DMS 273 treated with DMSO at 0.1 percent for 48 hours (cell line): ENCODE results near the gene SLC9A3.
"Not testable (repeated sequence)": the region's sequence is repeated elsewhere in the genome, so short reads cannot be mapped to it uniquely, and the experiment has no call there.

Source experiments
- DNase-seq: peaks from one replicate; lab custom pipeline; 2025; lab: John Stamatoyannopoulos, UW

The SLC9A3 gene

DNA sequence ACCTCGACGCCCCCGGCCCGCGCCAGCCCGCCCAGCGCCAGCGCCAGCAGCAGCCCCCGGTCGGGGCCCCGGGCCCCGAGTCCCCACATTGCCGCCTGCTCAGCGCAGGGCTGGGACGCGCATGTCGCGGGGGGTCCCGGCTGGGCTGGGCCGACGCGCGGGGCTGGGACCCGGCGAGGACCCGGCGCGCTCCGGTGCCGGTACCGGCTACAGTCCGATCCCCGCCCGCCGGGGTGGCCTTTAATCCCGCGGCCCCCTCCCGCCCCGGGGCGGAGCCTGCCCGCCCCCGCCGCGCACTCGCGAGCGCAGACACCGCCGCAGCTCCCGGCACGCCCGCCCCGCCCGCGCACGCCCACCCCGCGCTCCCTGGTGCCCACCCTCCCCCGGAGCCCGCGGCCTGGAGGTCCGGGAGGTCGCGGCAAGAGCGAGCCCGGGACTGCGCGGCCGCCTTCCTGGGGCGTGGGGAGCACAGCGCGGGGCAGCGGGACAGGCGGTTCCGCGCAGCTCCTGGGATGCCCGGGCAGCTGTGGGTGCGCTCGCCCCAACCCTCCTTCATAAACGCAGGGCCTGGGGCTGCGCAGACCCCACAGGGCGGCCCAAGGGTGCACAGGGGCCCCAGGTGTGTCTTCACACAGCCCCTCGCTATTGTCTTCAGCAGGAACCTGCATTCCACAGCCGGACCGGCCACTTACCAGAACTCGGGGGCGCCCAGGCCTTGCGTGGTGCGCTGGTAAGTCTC is at the start of gene SLC9A3:
Gene SLC9A3 (minus strand): TSS at position 216 of the 739 bp plus-strand sequence.
- no peak for DNase-seq

- no peak for DNase-seq
Measured at GRCh38 chr5:573976-574375, 49.7 kb upstream of the SLC9A3 start.

GRCh38 chr5:573206-573605 is 49.0 kb upstream of the SLC9A3 start:
- DNase-seq, result no peak

DNA sequence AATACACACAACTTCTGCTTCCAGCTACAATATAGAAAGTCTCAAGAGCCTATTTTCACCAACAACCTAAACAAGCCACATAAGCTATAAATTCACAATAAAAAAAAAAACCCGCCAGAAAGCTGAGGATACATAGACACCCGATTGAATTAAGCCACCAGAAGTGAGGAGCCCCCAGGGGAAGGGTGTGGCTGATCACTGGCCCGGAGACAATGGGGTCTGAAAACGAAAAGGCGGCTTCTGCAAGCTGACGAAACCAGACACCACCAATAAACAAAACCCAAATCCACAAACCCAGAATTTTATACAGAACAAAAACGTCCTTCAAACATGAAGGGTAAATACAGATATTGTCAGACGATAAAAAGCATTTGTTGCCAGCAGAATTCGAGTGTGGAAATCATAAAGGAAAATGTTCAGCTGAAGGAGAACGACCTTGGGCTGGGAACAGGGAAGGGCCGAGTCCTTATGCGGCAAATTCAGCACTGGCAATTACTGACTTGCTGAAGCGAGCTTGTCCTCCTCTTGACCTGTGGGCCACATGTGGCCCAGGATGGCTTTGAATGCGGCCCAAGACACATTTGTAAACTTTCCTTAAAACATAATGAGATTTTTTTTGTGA is 48.3 kb upstream of the SLC9A3 start:
- DNase-seq, result no peak

DNA sequence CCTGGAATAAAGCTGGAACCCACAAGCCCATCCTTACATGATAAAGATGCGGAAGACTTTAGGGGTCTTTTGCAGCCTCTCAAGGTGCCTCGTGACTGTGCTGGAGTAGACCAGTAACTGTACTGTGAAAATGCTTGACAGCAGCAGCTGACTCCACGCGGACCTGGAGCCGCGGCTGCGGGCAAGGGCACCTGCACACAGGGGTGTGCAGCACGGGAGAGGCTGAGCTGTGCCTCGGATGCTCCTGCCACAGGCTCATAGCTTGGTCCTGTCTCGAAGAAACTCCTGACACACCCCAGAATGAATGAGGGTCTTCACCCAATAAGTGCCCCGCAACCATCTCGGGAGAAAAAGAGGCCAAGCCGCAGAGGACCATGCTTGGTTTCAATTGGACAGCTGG is 47.5 kb upstream of the SLC9A3 start:
- no peak for DNase-seq

- DNase-seq, result no peak
Measured at GRCh38 chr5:570886-571285, 46.6 kb upstream of the SLC9A3 start.

DNA sequence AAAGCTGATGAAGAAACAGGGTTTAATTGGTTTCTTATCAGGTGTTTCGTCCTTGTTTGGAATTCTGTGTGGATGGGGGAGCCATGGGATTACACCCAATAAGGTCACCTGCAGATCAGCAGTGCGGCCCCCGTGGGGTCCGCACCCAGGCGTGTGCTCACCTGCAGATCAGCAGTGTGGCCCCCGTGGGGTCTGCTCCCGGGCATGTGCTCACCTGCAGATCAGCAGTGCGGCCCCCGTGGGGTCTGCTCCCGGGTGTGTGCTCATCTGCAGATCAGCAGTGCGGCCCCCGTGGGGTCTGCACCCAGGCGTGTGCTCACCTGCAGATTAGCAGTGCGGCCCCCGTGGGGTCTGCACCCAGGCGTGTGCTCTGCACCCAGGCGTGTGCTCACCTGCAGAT is 46.2 kb upstream of the SLC9A3 start:
- DNase-seq, result no peak

DNA sequence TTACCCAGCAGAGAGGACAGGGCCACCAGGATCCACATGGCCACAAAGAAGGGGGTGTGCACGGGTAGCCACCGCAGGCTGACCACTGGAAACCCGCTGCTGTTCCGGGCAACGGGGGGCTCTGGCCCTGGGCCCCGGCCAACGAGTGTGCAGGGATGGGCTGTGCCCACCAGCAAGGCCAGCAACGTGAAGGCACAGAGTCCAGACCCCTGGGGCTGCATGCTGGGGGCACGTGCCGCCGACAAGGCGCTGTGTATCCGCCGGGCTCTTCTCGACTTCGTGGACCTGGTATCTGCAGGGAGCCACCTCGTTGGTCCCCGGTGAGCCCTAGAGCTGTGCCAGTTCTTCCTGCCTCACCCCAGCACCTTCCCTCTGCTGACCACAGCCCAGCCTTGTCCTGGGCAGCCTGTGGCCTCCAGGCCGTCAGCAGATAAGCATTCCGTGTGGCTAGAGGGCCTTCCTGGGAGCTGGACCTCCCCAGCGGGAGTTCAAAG is 45.7 kb upstream of the SLC9A3 start:
- DNase-seq, result no peak

DNA sequence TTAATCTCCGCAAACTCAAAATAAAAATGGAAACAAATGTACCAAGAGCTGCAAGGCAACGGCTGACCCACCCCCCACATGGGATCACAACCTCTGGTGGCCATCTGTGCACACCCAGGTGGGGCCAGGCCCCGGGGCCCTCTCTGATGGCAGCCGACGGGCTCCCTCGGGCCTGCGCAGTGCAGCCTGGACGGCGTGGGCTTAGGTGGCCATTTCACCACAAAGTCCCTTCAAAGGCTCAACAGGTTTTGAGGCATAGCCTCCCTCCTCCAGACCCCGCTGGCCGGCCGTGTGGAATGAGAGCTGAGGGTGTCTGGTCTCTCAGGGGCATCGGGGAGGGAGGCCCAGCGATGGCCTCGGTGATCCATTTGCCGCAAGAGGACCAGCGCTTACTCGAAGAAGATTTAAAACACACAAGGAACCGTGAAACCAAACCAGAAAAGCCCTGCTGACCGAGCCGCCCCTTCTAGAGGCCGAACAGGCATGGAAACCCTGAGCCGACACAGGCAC is 45.2 kb upstream of the SLC9A3 start:
- DNase-seq, result no peak

DNA sequence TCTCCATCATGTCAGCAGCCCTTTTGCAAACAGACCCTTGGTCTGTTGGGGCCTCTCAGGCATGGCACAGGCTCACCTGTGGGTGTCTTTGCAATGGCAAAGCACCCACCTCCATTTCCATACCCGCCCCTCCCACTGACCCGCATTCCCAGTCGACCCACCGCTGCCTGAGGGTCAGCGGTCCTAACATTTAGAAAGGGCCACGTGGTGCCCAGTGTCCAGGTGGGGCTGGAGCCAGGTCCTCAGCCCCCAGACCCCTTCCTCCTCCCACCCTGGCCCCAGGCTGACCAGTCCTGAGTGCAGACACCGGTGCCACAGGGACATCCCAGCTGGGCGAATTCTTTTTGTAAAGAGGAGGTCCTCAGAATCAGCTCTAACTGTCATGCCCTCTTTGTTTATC is 44.6 kb upstream of the SLC9A3 start:
- DNase-seq, result no peak

DNA sequence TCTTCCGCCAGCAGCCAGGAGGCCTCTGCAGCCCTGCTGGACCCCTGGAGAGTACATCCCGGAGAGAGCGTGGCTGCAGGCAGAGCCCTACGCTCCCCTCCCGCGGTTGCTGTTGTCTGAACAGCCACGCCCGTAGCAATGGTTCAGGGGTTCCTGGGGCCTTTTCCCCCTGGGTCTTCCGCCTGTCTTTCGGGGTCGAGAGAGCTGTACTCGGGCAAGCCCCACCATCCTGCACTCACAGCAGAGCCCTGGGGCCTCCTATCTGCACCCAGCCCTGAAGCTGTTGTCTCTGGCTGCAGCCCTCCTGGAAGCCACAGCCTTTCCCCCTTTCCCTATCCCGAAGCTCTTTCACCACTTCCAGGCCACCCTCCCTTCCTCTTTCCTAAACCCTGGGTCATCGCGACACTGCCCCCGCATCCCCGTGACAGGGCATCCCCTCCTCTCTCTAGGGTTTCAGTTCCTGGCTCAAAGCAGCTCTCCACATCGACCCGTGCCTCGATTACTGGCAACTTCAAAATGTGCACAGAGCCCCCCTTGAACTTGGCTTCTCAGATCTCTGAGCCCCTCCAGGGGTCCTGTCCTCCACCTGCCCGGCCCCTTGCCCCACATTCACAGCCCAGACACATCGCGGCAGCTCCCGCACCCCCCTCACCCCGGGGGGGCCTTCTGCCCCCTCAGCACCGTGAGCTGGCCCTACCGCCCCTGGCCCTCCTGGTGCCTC is 44.0 kb upstream of the SLC9A3 start:
- no peak for DNase-seq

GRCh38 chr5:567664-568060 is 43.4 kb upstream of the SLC9A3 start:
- no peak for DNase-seq

DNA sequence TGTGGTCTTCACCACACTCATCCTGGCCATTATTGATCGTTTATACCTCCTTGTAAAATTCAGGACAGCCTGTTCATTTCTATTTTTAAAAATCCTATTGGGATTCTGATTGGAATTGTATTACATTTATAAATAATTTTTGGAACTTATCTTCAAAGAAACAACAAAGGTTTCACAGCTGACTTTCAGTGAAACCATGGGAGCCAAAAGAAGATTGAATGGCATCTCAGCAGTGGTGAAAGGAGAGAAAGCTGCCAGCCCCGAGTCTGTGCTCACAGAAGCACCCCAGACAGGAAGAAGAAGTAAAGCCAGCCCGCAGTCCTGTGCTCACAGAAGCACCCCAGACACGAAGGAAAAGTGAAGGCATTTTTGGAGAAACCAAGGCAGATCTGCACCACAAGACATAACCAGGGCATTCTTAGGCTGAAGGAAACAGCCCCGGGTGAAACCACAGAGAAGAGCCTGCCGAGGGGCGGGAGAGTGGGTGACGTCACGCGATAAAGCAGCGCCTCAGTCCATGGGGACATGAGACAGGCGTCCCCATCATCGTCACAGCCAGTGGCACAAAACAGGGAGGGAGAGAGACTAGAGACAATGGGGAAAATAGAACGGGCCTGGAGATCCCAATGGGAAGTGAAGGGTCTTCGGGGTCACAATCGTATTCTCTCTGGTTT is 42.5 kb upstream of the SLC9A3 start:
- no peak for DNase-seq

- DNase-seq, result no peak
Measured at GRCh38 chr5:565782-566440, 41.7 kb upstream of the SLC9A3 start.

DNA sequence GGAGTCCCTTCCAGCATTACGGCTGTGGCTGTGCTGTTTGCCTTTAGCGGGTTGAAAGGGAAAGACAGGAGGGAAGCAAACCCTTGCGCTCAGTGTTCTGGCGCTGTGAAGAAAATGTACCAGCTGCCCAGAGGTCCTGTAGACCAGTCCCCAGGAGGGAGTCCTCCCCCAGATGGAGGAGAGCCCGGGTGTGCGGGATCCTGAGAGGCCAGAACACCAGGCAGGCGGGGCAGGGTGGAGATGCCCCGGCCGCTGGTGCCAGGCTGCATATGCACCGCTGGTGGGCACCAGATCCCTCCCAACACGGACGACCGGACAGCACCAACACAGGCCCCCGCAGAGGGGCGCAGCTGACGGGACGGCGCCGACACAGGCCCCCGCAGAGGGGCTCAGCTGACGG is 37.2 kb upstream of the SLC9A3 start:
- no peak for DNase-seq

GRCh38 chr5:560792-561166 is 36.5 kb upstream of the SLC9A3 start:
- DNase-seq, result no peak

- no peak for DNase-seq
Measured at GRCh38 chr5:558871-559503, 34.7 kb upstream of the SLC9A3 start.

GRCh38 chr5:558326-558725 is 34.1 kb upstream of the SLC9A3 start:
- DNase-seq, result no peak

DNA sequence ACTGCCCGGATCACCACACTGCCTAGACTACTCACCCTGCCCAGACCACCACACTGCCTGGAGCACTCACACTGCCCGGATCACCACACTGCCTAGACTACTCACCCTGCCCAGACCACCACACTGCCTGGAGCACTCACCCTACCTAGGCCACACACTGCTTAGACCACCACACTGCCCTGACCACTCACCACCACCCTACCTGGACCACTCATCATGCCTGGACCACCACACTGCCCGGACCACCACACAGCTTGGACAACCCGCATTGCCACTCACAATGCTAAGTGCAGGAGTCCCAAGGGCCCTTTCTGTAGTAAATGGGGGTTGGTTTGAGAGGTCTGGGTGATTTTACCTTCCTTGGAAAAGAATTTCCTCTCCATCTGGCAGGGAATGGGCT is 33.7 kb upstream of the SLC9A3 start:
- DNase-seq, result not testable (repeated sequence)

DNA sequence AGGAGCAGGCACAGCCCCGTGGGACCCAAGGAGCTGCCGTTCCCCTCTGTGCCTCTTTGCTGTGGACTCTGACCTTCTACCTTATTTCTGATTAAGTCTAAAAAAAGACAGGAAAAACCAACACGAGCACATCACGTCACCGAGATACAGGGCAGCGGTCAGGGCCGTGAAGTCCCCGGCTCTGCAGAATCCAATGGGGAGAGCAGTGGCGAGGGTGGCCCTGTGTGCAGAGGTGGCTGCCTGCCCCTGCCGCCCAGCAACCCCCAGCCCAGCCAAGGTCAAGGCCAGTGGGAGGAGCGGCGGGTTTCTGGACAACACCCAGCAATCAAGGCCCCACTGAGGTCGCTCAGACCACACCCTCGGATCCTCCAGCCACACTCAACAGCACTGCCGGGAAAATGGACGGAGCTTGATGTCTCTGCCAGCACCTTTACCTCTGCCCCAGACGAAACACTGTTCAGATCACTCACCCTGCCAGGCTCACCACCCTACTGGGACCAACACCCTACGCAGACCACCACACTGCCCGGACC is 32.7 kb upstream of the SLC9A3 start:
- no peak for DNase-seq

DNA sequence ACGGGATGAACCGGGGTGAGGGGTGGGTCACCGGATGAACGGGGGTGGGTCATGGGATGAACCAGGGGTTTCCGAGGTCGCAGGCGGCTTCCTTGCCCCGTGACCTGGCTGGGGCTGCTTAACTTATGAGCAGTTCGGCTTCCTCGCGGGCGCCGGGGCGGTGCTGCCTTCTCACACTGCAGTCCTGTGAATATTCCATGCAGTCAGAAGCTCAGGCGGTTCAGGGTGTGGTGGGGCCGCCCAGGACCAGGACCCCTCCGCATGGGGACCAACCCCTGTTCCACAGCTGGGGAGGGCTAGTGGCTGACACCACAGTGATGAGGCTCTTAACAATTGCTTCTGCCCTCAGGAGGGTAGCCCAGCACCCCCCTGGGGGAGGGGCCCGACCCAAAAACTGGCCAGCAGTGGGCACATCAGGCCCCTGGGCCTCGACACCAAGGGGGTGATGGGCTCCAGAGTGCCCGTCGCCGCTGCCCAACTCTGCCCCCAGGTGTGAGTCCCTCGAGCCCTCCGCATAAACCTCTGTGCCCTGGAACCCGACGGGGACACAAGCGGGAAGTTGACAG is 30.9 kb upstream of the SLC9A3 start:
- no peak for DNase-seq
